OCI-LY1 (cell line): ENCODE measurements around the gene CUX1.

ENCODE experiments used
- H2AFZ ChIP-seq: fragments of 200-600 bp; sonication (generic), shearing (Covaris generic); 2 replicates; pipeline ENCODE4 v1.6.0; 2014; ENCODE audit warnings: antibody characterized with exemption, mild to moderate bottlenecking, low read length
- H3F3A ChIP-seq: fragments of 200-600 bp; sonication (generic), shearing (Covaris generic); 2 replicates; pipeline ENCODE4 v1.6.0; 2014; ENCODE audit warnings: mild to moderate bottlenecking, antibody characterized with exemption, low read length, moderate library complexity; ENCODE audit not compliant: insufficient read depth
- H3K27ac ChIP-seq: fragments of 200-600 bp; sonication (generic); 2 replicates; pipeline ENCODE4 v1.5.1; 2014; ENCODE audit warnings: low read length, mixed run types, mild to moderate bottlenecking, low read depth; ENCODE audit not compliant: poor library complexity, severe bottlenecking
- H3K27me3 ChIP-seq: fragments of 200-600 bp; sonication (generic); 2 replicates; pipeline ENCODE4 v1.6.0; 2014; ENCODE audit warnings: antibody characterized with exemption, mild to moderate bottlenecking, low read length, moderate library complexity; ENCODE audit not compliant: insufficient read depth
- H3K36me3 ChIP-seq: fragments of 200-600 bp; sonication (generic); 2 replicates; pipeline ENCODE4 v1.6.1; 2014; ENCODE audit warnings: mild to moderate bottlenecking, antibody characterized with exemption, low read length, moderate library complexity, mixed read lengths; ENCODE audit not compliant: insufficient read depth
- H3K4me1 ChIP-seq: fragments of 200-600 bp; sonication (generic); 2 replicates; pipeline ENCODE4 v1.5.1; 2014; ENCODE audit warnings: mild to moderate bottlenecking, low read length, moderate library complexity; ENCODE audit not compliant: insufficient read depth, severe bottlenecking
- H3K4me2 ChIP-seq: fragments of 200-600 bp; sonication (generic), shearing (Covaris generic); 2 replicates; pipeline ENCODE4 v1.6.1; 2014; ENCODE audit warnings: low read length
- H3K4me3 ChIP-seq: fragments of 200-600 bp; sonication (generic); 2 replicates; pipeline ENCODE4 v1.5.1; 2014; ENCODE audit warnings: low read length, low read depth, mild to moderate bottlenecking, mixed read lengths; ENCODE audit not compliant: poor library complexity, severe bottlenecking
- H3K79me2 ChIP-seq: fragments of 200-600 bp; shearing (Covaris generic); 2 replicates; pipeline ENCODE4 v1.6.1; 2016; ENCODE audit warnings: mixed run types, low read length, mixed read lengths; ENCODE audit not compliant: insufficient read depth
- H3K9ac ChIP-seq: fragments of 200-600 bp; sonication (generic), shearing (Covaris generic); 2 replicates; pipeline ENCODE4 v1.6.1; 2014; ENCODE audit warnings: mild to moderate bottlenecking, low read length, mixed read lengths
- H3K9me2 ChIP-seq: fragments of 200-600 bp; sonication (generic), shearing (Covaris generic); 2 replicates; pipeline ENCODE4 v1.6.1; 2014; ENCODE audit warnings: low read depth, mild to moderate bottlenecking, low read length, mixed read lengths
- H3K9me3 ChIP-seq: fragments of 200-600 bp; shearing (Covaris generic); 2 replicates; pipeline ENCODE4 v1.6.1; 2014; ENCODE audit warnings: low read length, mixed read lengths
- H4K20me1 ChIP-seq: fragments of 200-600 bp; sonication (generic), shearing (Covaris generic); 2 replicates; pipeline ENCODE4 v1.6.0; 2016; ENCODE audit warnings: mild to moderate bottlenecking, low read length; ENCODE audit not compliant: insufficient read depth
- CTCF ChIP-seq: fragments of 200-600 bp; sonication (generic), shearing (Covaris generic); IDR thresholded peaks from 2 replicates; pipeline ENCODE4 v1.5.1; 2017; ENCODE audit warnings: mild to moderate bottlenecking, antibody characterized with exemption, low read length, moderate library complexity, mixed read lengths
- EZH2 ChIP-seq: fragments of 200-600 bp; sonication (generic), shearing (Covaris generic); IDR thresholded peaks from 2 replicates; pipeline ENCODE4 v1.8.0; 2017; ENCODE audit warnings: borderline replicate concordance, mixed run types, mild to moderate bottlenecking, antibody characterized with exemption, low read length, moderate library complexity, mixed read lengths

CUX1 gene

GRCh38 chr7:102202556-102202955 is 385.1 kb downstream of the CUX1 start:
- Histone ChIP-seq H3K27me3 (no peaks in the 10 kb centered on the region), H3F3A (no peaks in the 10 kb centered on the region), H3K79me2 (no peaks in the 10 kb centered on the region), H3K9me2 (no peaks in the 10 kb centered on the region), H4K20me1 (no peaks in the 10 kb centered on the region), H3K27ac (no peak overlapping the region), H3K4me3 (no peak overlapping the region), H3K4me2 (no peak overlapping the region), H3K9me3 (no peaks in the 10 kb centered on the region), H2AFZ (no peak overlapping the region), H3K4me1 (no peaks in the 10 kb centered on the region), H3K36me3 (peaks cover 100% of the 10 kb centered on the region), H3K9ac (no peak overlapping the region)
- TF ChIP-seq CTCF (no peak), EZH2 (no peak)

GRCh38 chr7:102203218-102203617 is 385.8 kb downstream of the CUX1 start:
- H3K36me3 ChIP-seq, result peaks cover 100% of the 10 kb centered on the region

GRCh38 chr7:102204212-102204611 is 386.8 kb downstream of the CUX1 start:
- H3K27ac ChIP-seq, result no peak overlapping the region
- TF ChIP-seq CTCF, result no peak
- no peak for TF ChIP-seq EZH2
- no peak overlapping the region for H3K9ac ChIP-seq
- no peaks in the 10 kb centered on the region for H3K27me3 ChIP-seq
- H3K36me3 ChIP-seq, result peaks cover 100% of the 10 kb centered on the region
- no peaks in the 10 kb centered on the region for H3K9me3 ChIP-seq
- H3F3A ChIP-seq, result no peaks in the 10 kb centered on the region
- H2AFZ ChIP-seq, result no peak overlapping the region
- no peaks in the 10 kb centered on the region for H3K79me2 ChIP-seq
- no peak overlapping the region for H3K4me2 ChIP-seq
- H3K9me2 ChIP-seq, result no peaks in the 10 kb centered on the region
- no peak overlapping the region for H3K4me3 ChIP-seq
- H4K20me1 ChIP-seq, result no peaks in the 10 kb centered on the region
- H3K4me1 ChIP-seq, result no peaks in the 10 kb centered on the region

More at GRCh38 chr7:102203218-102203617, 385.8 kb downstream of the CUX1 start:
- Histone ChIP-seq H4K20me1 (no peaks in the 10 kb centered on the region), H3K9me3 (no peaks in the 10 kb centered on the region), H3K4me3 (no peak overlapping the region), H3F3A (no peaks in the 10 kb centered on the region), H2AFZ (no peak overlapping the region), H3K27me3 (no peaks in the 10 kb centered on the region), H3K9ac (no peak overlapping the region), H3K4me2 (no peak overlapping the region), H3K27ac (no peak overlapping the region), H3K79me2 (no peaks in the 10 kb centered on the region), H3K4me1 (no peaks in the 10 kb centered on the region), H3K9me2 (no peaks in the 10 kb centered on the region)
- TF ChIP-seq EZH2 (no peak), CTCF (no peak)
